WTC11 (cell line): ENCODE results near the gene NOD1. TPM values are rescaled to one million over a fixed set of nuclear protein-coding genes. Genes with fewer than 3 reads are reported as not detected.
"Not testable (repeated sequence)": the region's sequence is repeated elsewhere in the genome, so short reads cannot be mapped to it uniquely, and the experiment has no call there.

Experiments
- ATAC-seq: fragments of 200-7000 bp; cut with Tn5 transposase; 2 replicates; pipeline ENCODE4 v1.10.0; 2021; ENCODE audit warnings: mild to moderate bottlenecking, moderate library complexity
- CTCF ChIA-PET: fragments of 300-600 bp; sonication (Branson Sonifier 250); formaldehyde crosslinking; loops from one replicate; lab custom pipeline; 2021; ENCODE audit warnings: antibody characterized with exemption; lab: Charles Lee
- POLR2A ChIA-PET: fragments of 350-600 bp; sonication (Branson Sonifier 250); formaldehyde crosslinking; loops from one replicate; lab custom pipeline; 2021; ENCODE audit warnings: antibody characterized with exemption; lab: Charles Lee
- DNase-seq: peaks from one replicate; pipeline ENCODE4 v3.0.0; 2021; ENCODE audit warnings: low spot score
- H3K27ac Mint-ChIP-seq: 2 replicates; pipeline ENCODE4 v1.8.0; 2021; ENCODE audit warnings: mixed read lengths
- H3K27me3 Mint-ChIP-seq: 2 replicates; pipeline ENCODE4 v1.8.0; 2021; ENCODE audit warnings: low read depth, mild to moderate bottlenecking, moderate library complexity, mixed read lengths
- H3K36me3 Mint-ChIP-seq: 2 replicates; pipeline ENCODE4 v1.8.0; 2021; ENCODE audit warnings: mixed read lengths
- H3K4me1 Mint-ChIP-seq: 2 replicates; pipeline ENCODE4 v1.8.0; 2022; ENCODE audit warnings: mixed read lengths
- H3K4me3 Mint-ChIP-seq: 2 replicates; pipeline ENCODE4 v1.8.0; 2021; ENCODE audit warnings: mild to moderate bottlenecking, moderate library complexity, mixed read lengths
- H3K9me3 Mint-ChIP-seq: 2 replicates; pipeline ENCODE4 v1.8.0; 2021; ENCODE audit warnings: mixed read lengths
- CREB1 ChIP-seq: sonication (generic); formaldehyde crosslinking; IDR thresholded peaks from 2 replicates; pipeline ENCODE4 v1.8.0; 2023; ENCODE audit warnings: mild to moderate bottlenecking, missing genetic modification reagents
- CREM ChIP-seq: sonication (generic); formaldehyde crosslinking; IDR thresholded peaks from 2 replicates; pipeline ENCODE4 v1.8.1; 2022; ENCODE audit warnings: mild to moderate bottlenecking, missing genetic modification reagents, moderate library complexity
- MYBL2 ChIP-seq: sonication (generic); formaldehyde crosslinking; IDR thresholded peaks from 2 replicates; pipeline ENCODE4 v1.8.1; 2023; ENCODE audit warnings: mild to moderate bottlenecking, moderate library complexity, missing genetic modification reagents
- OVOL2 ChIP-seq: fragments of 250-450 bp; sonication (Bioruptor Pico); IDR thresholded peaks from 2 replicates; pipeline ENCODE4 v1.9.0; 2021; ENCODE audit warnings: mild to moderate bottlenecking, borderline replicate concordance
- RELA ChIP-seq: sonication (generic); formaldehyde crosslinking; IDR thresholded peaks from 2 replicates; pipeline ENCODE4 v1.8.1; 2022; ENCODE audit warnings: missing genetic modification reagents, mild to moderate bottlenecking, borderline replicate concordance
- RORB ChIP-seq: fragments of 250-450 bp; sonication (Bioruptor Pico); IDR thresholded peaks from 2 replicates; pipeline ENCODE4 v1.9.0; 2021; ENCODE audit warnings: mild to moderate bottlenecking
- TP53 ChIP-seq: sonication (generic); formaldehyde crosslinking; IDR thresholded peaks from 2 replicates; pipeline ENCODE4 v1.8.1; 2023; ENCODE audit warnings: mild to moderate bottlenecking, missing genetic modification reagents
- ZBTB21 ChIP-seq: sonication (generic); formaldehyde crosslinking; IDR thresholded peaks from 2 replicates; pipeline ENCODE4 v1.8.1; 2023; ENCODE audit warnings: mild to moderate bottlenecking, missing genetic modification reagents, borderline replicate concordance
- ZNF121 ChIP-seq: sonication (generic); formaldehyde crosslinking; IDR thresholded peaks from 2 replicates; pipeline ENCODE4 v1.8.0; 2023; ENCODE audit warnings: missing genetic modification reagents
- ZNF317 ChIP-seq: sonication (generic); formaldehyde crosslinking; IDR thresholded peaks from 2 replicates; pipeline ENCODE4 v1.8.1; 2023; ENCODE audit warnings: low read depth, mild to moderate bottlenecking, moderate library complexity, missing genetic modification reagents, borderline replicate concordance
- ZNF396 ChIP-seq: fragments of 250-450 bp; sonication (Bioruptor Pico); IDR thresholded peaks from 2 replicates; pipeline ENCODE4 v1.8.0; 2021; ENCODE audit warnings: mild to moderate bottlenecking, moderate library complexity, borderline replicate concordance
- total RNA-seq: library from RNA; stranded (reverse); gene quantifications from 3 replicates; pipeline ENCODE4 v1.2.3, GENCODE V29; 2021
- TF ChIP-seq, protein P1 (sequence below): sonication (generic); formaldehyde crosslinking; IDR thresholded peaks from 2 replicates; pipeline ENCODE4 v1.8.0; 2023; ENCODE audit warnings: missing genetic modification reagents, mild to moderate bottlenecking, borderline replicate concordance
- TF ChIP-seq, protein P2 (sequence below): sonication (generic); formaldehyde crosslinking; IDR thresholded peaks from 2 replicates; pipeline ENCODE4 v1.8.0; 2022; ENCODE audit warnings: mild to moderate bottlenecking, missing genetic modification reagents
- TF ChIP-seq, protein P3 (sequence below): sonication (generic); formaldehyde crosslinking; conservative IDR thresholded peaks from 2 replicates; pipeline ENCODE4 v1.8.1; 2022; ENCODE audit warnings: mild to moderate bottlenecking, missing genetic modification reagents
- TF ChIP-seq, protein P4 (sequence below): sonication (generic); formaldehyde crosslinking; IDR thresholded peaks from 2 replicates; pipeline ENCODE4 v1.8.0; 2023; ENCODE audit warnings: mild to moderate bottlenecking, missing genetic modification reagents
- TF ChIP-seq, protein P5 (sequence below): sonication (generic); formaldehyde crosslinking; IDR thresholded peaks from 2 replicates; pipeline ENCODE4 v1.8.1; 2022; ENCODE audit warnings: low read depth, missing genetic modification reagents, borderline replicate concordance

Gene NOD1
- total RNA-seq, 1 experiment from 2014 or later = 6.4 TPM

DNA sequence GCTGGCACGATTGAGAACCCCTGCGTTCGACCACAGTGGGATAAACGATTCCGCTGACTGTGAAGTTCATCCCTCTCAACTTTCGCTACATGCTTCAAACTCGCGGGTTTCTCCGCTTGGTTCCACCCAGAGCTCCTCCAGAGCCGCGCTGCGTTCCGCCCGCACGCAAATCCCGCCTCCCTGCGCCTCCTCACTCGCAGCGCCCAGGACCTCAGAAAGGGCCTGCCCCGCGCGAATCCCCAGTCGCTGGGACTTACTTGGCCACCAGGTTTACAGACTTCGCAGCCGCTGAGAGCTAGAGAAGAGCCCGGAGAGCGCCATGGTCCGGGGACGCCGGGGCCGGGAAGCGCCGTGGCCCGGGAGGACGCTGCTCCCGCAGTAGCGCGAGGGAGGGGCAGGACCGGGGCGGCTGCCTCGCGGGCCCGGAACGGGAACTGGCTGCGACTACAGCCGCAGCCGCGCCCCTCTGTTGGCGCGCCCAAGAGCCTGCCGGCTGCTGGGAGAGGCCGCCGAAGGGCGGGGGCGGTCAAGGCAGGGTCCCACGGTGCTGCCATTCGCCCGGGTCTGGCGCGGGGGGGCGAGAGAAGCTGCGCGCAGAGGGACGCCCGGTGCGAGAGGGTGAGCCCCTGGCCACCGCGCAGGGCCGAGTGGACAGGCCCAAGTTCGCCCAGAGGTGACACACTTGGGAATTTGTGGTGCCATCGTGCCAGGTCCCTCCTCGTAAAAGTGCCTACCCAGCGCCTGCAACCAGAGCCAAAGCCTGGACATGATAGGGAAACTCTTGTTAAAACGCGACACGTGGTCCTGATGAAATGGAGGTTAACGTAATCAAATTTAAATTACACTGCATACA lies at the start of gene NOD1 (continued):
- TF ChIP-seq, protein P1, sequence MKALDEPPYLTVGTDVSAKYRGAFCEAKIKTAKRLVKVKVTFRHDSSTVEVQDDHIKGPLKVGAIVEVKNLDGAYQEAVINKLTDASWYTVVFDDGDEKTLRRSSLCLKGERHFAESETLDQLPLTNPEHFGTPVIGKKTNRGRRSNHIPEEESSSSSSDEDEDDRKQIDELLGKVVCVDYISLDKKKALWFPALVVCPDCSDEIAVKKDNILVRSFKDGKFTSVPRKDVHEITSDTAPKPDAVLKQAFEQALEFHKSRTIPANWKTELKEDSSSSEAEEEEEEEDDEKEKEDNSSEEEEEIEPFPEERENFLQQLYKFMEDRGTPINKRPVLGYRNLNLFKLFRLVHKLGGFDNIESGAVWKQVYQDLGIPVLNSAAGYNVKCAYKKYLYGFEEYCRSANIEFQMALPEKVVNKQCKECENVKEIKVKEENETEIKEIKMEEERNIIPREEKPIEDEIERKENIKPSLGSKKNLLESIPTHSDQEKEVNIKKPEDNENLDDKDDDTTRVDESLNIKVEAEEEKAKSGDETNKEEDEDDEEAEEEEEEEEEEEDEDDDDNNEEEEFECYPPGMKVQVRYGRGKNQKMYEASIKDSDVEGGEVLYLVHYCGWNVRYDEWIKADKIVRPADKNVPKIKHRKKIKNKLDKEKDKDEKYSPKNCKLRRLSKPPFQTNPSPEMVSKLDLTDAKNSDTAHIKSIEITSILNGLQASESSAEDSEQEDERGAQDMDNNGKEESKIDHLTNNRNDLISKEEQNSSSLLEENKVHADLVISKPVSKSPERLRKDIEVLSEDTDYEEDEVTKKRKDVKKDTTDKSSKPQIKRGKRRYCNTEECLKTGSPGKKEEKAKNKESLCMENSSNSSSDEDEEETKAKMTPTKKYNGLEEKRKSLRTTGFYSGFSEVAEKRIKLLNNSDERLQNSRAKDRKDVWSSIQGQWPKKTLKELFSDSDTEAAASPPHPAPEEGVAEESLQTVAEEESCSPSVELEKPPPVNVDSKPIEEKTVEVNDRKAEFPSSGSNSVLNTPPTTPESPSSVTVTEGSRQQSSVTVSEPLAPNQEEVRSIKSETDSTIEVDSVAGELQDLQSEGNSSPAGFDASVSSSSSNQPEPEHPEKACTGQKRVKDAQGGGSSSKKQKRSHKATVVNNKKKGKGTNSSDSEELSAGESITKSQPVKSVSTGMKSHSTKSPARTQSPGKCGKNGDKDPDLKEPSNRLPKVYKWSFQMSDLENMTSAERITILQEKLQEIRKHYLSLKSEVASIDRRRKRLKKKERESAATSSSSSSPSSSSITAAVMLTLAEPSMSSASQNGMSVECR (CRISPR knock-in tag) = peak; percentile 63; the same call in 1 of the 2 replicates
- TF ChIP-seq CREM (CRISPR knock-in tag) = peak; percentile 69
- TF ChIP-seq, protein P2, sequence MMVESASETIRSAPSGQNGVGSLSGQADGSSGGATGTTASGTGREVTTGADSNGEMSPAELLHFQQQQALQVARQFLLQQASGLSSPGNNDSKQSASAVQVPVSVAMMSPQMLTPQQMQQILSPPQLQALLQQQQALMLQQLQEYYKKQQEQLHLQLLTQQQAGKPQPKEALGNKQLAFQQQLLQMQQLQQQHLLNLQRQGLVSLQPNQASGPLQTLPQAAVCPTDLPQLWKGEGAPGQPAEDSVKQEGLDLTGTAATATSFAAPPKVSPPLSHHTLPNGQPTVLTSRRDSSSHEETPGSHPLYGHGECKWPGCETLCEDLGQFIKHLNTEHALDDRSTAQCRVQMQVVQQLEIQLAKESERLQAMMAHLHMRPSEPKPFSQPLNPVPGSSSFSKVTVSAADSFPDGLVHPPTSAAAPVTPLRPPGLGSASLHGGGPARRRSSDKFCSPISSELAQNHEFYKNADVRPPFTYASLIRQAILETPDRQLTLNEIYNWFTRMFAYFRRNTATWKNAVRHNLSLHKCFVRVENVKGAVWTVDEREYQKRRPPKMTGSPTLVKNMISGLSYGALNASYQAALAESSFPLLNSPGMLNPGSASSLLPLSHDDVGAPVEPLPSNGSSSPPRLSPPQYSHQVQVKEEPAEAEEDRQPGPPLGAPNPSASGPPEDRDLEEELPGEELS (CRISPR knock-in tag) = peak; percentile 77; the same call in 1 of the 2 replicates

DNA sequence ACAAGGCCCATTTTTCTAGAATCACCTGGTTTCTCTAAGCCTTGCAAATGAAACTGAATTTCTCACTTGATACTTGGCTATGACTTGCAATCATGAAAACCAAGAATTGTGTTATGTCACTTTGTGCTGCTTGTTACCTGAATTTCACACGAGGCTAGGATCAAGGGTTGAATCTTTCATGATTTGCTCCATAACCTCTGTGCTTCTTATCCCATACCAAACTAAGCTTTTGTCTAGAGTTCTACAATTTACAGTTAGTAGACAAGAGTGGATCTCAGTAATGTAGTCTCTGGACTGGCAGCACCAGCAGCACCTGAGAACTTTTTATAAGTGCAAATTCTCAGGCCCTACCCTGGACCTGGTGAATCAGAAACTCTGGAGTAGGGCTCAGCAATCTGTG lies 48.7 kb upstream of the NOD1 start:
- H3K4me1 Mint-ChIP-seq, POLR2A ChIA-PET, DNase-seq, H3K27ac Mint-ChIP-seq, H3K9me3 Mint-ChIP-seq, H3K4me3 Mint-ChIP-seq, CTCF ChIA-PET, H3K36me3 Mint-ChIP-seq, ATAC-seq: not testable (repeated sequence)
- peaks cover 12% of the 10 kb centered on the region; the same call in 1 of the 2 replicates for H3K27me3 Mint-ChIP-seq

DNA sequence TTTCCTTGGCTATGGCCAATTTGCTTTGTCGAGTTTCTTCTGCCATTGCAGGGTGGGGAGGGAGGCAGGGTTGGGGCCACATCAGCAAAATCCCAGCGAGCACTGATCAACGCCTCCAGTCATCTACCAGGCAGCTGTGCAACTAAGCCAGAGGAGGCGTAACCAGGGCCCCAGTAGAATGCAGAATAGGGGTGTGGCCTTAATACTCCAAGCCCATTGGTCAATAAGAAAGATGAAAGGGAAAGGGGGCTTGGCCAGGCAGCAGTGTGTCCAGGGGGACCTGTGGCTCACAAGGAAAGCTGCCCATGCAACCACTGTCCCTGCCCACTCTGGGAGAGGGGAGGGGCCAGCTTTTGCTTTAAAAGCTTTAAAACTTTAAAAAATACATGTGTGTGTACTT lies 47.6 kb upstream of the NOD1 start:
- ATAC-seq (no peak), DNase-seq (no peak)
- Mint-ChIP-seq H3K27me3 (peaks cover 12% of the 10 kb centered on the region; the same call in 1 of the 2 replicates), H3K36me3 (no peaks in the 10 kb centered on the region), H3K9me3 (no peaks in the 10 kb centered on the region), H3K4me1 (peaks cover 7% of the 10 kb centered on the region), H3K27ac (no peak overlapping the region), H3K4me3 (no peak overlapping the region)
- ChIA-PET CTCF (interaction anchor here (1.7 kb wide), 1 partner anchor 38 kb away, joined by 5 read pairs; no protein-coding TSS in a partner anchor), POLR2A (no interaction called here)
- TF ChIP-seq, protein P3, sequence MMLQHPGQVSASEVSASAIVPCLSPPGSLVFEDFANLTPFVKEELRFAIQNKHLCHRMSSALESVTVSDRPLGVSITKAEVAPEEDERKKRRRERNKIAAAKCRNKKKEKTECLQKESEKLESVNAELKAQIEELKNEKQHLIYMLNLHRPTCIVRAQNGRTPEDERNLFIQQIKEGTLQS = no peak
- TF ChIP-seq ZNF121 (CRISPR knock-in tag) (no peak), OVOL2 (CRISPR knock-in tag) (no peak), ZNF317 (CRISPR knock-in tag) (no peak), TP53 (no peak), ZBTB21 (CRISPR knock-in tag) (no peak), RORB (CRISPR knock-in tag) (no peak), CREM (CRISPR knock-in tag) (no peak), ZNF396 (CRISPR knock-in tag) (no peak), RELA (CRISPR knock-in tag) (no peak), MYBL2 (CRISPR knock-in tag) (no peak), CREB1 (no peak)
- TF ChIP-seq, protein P4, sequence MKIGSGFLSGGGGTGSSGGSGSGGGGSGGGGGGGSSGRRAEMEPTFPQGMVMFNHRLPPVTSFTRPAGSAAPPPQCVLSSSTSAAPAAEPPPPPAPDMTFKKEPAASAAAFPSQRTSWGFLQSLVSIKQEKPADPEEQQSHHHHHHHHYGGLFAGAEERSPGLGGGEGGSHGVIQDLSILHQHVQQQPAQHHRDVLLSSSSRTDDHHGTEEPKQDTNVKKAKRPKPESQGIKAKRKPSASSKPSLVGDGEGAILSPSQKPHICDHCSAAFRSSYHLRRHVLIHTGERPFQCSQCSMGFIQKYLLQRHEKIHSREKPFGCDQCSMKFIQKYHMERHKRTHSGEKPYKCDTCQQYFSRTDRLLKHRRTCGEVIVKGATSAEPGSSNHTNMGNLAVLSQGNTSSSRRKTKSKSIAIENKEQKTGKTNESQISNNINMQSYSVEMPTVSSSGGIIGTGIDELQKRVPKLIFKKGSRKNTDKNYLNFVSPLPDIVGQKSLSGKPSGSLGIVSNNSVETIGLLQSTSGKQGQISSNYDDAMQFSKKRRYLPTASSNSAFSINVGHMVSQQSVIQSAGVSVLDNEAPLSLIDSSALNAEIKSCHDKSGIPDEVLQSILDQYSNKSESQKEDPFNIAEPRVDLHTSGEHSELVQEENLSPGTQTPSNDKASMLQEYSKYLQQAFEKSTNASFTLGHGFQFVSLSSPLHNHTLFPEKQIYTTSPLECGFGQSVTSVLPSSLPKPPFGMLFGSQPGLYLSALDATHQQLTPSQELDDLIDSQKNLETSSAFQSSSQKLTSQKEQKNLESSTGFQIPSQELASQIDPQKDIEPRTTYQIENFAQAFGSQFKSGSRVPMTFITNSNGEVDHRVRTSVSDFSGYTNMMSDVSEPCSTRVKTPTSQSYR (CRISPR knock-in tag) = no peak
- TF ChIP-seq, protein P5, sequence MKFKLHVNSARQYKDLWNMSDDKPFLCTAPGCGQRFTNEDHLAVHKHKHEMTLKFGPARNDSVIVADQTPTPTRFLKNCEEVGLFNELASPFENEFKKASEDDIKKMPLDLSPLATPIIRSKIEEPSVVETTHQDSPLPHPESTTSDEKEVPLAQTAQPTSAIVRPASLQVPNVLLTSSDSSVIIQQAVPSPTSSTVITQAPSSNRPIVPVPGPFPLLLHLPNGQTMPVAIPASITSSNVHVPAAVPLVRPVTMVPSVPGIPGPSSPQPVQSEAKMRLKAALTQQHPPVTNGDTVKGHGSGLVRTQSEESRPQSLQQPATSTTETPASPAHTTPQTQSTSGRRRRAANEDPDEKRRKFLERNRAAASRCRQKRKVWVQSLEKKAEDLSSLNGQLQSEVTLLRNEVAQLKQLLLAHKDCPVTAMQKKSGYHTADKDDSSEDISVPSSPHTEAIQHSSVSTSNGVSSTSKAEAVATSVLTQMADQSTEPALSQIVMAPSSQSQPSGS (CRISPR knock-in tag) = no peak
